Nephron (organoid): ENCODE measurements around the gene CCNY.

Source experiments
- H3K27ac Mint-ChIP-seq, 3 experiments: 2 replicates each; pipeline ENCODE4 v1.8.0; 2020; ENCODE audit warnings: mixed read lengths in 3 of 3, mild to moderate bottlenecking in 2 of 3, moderate library complexity in 1 of 3
- H3K27me3 Mint-ChIP-seq: 2 replicates; pipeline ENCODE4 v1.8.0; 2021; ENCODE audit warnings: low read depth, mild to moderate bottlenecking, moderate library complexity, mixed read lengths
- H3K36me3 Mint-ChIP-seq: 2 replicates; pipeline ENCODE4 v1.8.0; 2020; ENCODE audit warnings: low read depth, mixed read lengths
- H3K4me1 Mint-ChIP-seq: 2 replicates; pipeline ENCODE4 v1.8.0; 2020; ENCODE audit warnings: mixed read lengths
- H3K4me3 Mint-ChIP-seq, 3 experiments: 2 replicates each; pipeline ENCODE4 v1.8.0; 2020; ENCODE audit warnings: mild to moderate bottlenecking in 3 of 3, mixed read lengths in 3 of 3, moderate library complexity in 2 of 3
- H3K9me3 Mint-ChIP-seq: 2 replicates; pipeline ENCODE4 v1.8.0; 2020; ENCODE audit warnings: mixed read lengths
- CTCF ChIP-seq, 3 experiments: fragments of 200-600 bp; sonication (generic); IDR thresholded peaks; one replicate each; pipeline ENCODE4 v1.5.0; 2021; ENCODE audit warnings: antibody characterized with exemption in 3 of 3; ENCODE audit not compliant: unreplicated experiment in 3 of 3

CCNY gene

GRCh38 chr10:35585356-35585755 lies 249.0 kb downstream of the CCNY start:
- no peak for TF ChIP-seq CTCF (IDR thresholded peaks at IDR 0.05; ENCODE audit: unreplicated experiment in 3 of 3)
- H3K27me3 Mint-ChIP-seq: peaks cover 4% of the 10 kb centered on the region
- peaks cover 58% of the 10 kb centered on the region for H3K4me1 Mint-ChIP-seq
- H3K9me3 Mint-ChIP-seq: no peaks in the 10 kb centered on the region
- no peaks in the 10 kb centered on the region for H3K36me3 Mint-ChIP-seq
- peak overlapping the region in 2 of 3 experiments; percentile 23 to 34 for H3K27ac Mint-ChIP-seq
- H3K4me3 Mint-ChIP-seq: peak overlapping the region in 1 of 3 experiments; percentile 38

GRCh38 chr10:35585903-35586535 lies 249.7 kb downstream of the CCNY start:
- H3K27me3 Mint-ChIP-seq: peaks cover 4% of the 10 kb centered on the region
- H3K4me3 Mint-ChIP-seq: peak overlapping the region in 1 of 3 experiments; percentile 38
- peak overlapping the region; percentile 10 to 34 (median 23) for H3K27ac Mint-ChIP-seq
- H3K4me1 Mint-ChIP-seq: peaks cover 55% of the 10 kb centered on the region
- TF ChIP-seq CTCF (IDR thresholded peaks at IDR 0.05; ENCODE audit: unreplicated experiment in 3 of 3): no peak
- H3K9me3 Mint-ChIP-seq: peaks cover 3% of the 10 kb centered on the region
- H3K36me3 Mint-ChIP-seq: no peaks in the 10 kb centered on the region

- no peaks in the 10 kb centered on the region for H3K36me3 Mint-ChIP-seq
- H3K4me1 Mint-ChIP-seq: peaks cover 65% of the 10 kb centered on the region
- no peak for TF ChIP-seq CTCF (IDR thresholded peaks at IDR 0.05; ENCODE audit: unreplicated experiment in 3 of 3)
- H3K9me3 Mint-ChIP-seq: peaks cover 11% of the 10 kb centered on the region
- H3K27me3 Mint-ChIP-seq: peaks cover 4% of the 10 kb centered on the region
- no peak overlapping the region for H3K4me3 Mint-ChIP-seq
- peak overlapping the region in 1 of 3 experiments; percentile 30 for H3K27ac Mint-ChIP-seq
These were observed 252.5 kb downstream of the CCNY start for GRCh38 chr10:35588836-35589235.

DNA sequence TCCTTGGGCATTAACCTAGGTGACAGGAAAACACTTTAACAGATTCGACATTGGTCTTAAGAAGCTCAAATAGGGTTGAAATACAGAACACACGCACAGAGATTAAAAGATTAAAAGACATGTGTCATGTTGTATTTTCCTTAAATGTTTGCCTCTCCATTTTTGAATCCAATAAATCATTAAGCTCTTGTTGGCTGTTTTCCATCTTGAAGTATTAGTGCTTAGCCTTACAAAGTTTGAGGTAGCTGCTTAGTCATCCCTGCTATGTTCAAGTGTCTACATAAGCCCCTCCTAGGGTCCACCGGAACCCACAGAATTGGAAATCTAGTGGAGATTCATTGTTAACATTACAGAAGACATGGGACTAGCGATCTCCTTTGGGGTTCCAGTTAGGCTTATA lies 256.1 kb downstream of the CCNY start:
- TF ChIP-seq CTCF (IDR thresholded peaks at IDR 0.05; ENCODE audit: unreplicated experiment in 3 of 3): no peak
- H3K27me3 Mint-ChIP-seq: peaks cover under 1% of the 10 kb centered on the region
- H3K9me3 Mint-ChIP-seq: peaks cover 11% of the 10 kb centered on the region
- peaks cover 54% of the 10 kb centered on the region for H3K4me1 Mint-ChIP-seq
- no peak overlapping the region for H3K27ac Mint-ChIP-seq
- H3K36me3 Mint-ChIP-seq: no peaks in the 10 kb centered on the region
- peak overlapping the region in 1 of 3 experiments; percentile 42 for H3K4me3 Mint-ChIP-seq

DNA sequence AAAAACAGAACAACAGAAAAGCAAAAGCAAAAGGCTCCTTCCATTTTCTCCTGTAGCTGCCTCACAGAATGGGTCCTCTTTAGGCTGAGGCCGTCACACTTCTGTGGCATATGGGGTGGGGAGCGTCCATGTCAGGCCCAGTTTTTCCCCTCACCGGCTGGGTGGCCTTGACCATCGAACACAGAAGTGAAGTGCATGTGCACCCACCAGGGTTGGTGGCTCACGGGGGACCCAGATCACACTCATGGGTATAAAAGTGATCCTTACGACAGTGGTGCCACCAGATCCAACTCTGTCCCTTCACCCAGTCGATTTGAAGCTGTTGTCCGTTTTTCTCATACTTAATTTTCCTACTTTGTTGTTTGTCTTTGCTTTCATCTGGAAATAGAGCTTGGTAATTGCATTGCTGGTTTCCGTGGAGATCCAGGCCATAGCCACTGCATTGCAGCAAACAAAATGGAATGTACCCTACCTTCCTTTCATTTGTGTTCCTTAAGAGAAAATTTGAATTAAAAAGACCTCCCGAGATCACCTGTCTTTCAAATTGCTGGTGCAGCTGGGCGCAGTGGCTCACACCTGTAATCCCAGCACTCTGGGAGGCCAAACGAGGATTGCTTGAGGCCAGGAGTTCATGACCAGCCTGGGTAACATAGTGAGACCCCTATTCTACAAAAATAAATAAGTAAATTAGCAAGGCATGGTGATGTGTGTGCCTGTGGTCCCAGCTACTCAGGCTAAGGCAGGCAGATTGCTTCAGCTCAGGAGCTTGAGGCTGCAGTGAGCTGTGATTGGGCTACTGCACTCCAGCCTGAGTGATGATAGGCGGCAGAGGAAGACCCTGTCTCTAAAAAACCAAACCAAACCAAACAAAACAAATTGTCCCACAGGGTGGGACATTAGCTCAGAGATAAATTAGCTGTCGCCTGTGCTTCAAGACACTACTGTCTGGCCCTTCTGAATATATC lies 258.1 kb downstream of the CCNY start:
- H3K4me1 Mint-ChIP-seq: peaks cover 48% of the 10 kb centered on the region
- H3K4me3 Mint-ChIP-seq: peak overlapping the region in 1 of 3 experiments; percentile 56
- peaks cover 4% of the 10 kb centered on the region for H3K27me3 Mint-ChIP-seq
- peaks cover 11% of the 10 kb centered on the region for H3K9me3 Mint-ChIP-seq
- no peak for TF ChIP-seq CTCF (IDR thresholded peaks at IDR 0.05; ENCODE audit: unreplicated experiment in 3 of 3)
- H3K36me3 Mint-ChIP-seq: no peaks in the 10 kb centered on the region
- peak overlapping the region; percentile 34 to 75 (median 72) for H3K27ac Mint-ChIP-seq
